Effector memory CD8-positive, alpha-beta T cell (primary cell): ENCODE results near the gene ALDH16A1.

ENCODE experiments used
- ATAC-seq: fragments of 150-1000 bp; cut with Tn5 transposase; replicated peaks from 2 replicates; pipeline ENCODE4 v1.10.0; 2021; ENCODE audit warnings: mild to moderate bottlenecking, moderate library complexity
- DNase-seq, 3 experiments: peaks; one replicate each; pipeline ENCODE4 v3.0.0; 2021
- H3K27ac Mint-ChIP-seq, 2 donors: one replicate each; pipeline ENCODE4 v1.8.0; 2022; ENCODE audit warnings: mild to moderate bottlenecking in 2 of 2, mixed read lengths in 2 of 2, moderate library complexity in 2 of 2
- H3K27me3 Mint-ChIP-seq, 2 donors: one replicate each; pipeline ENCODE4 v1.8.0; 2022; ENCODE audit warnings: mixed read lengths in 2 of 2
- H3K36me3 Mint-ChIP-seq: one replicate; pipeline ENCODE4 v1.8.0; 2022; ENCODE audit warnings: mild to moderate bottlenecking, moderate library complexity, mixed read lengths; ENCODE audit not compliant: insufficient read depth
- H3K4me1 Mint-ChIP-seq, 2 donors: one replicate each; pipeline ENCODE4 v1.8.0; 2022; ENCODE audit warnings: low read depth in 2 of 2, mixed read lengths in 2 of 2
- H3K4me3 Mint-ChIP-seq, 2 donors: one replicate each; pipeline ENCODE4 v1.8.0; 2022; ENCODE audit warnings: mild to moderate bottlenecking in 2 of 2, mixed read lengths in 2 of 2, moderate library complexity in 2 of 2
- H3K9me3 Mint-ChIP-seq, 2 donors: one replicate each; pipeline ENCODE4 v1.8.0; 2022; ENCODE audit warnings: mixed read lengths in 2 of 2
- total RNA-seq, 9 experiments: gene quantifications; one replicate each; lab custom pipeline; 2026; lab: John Stamatoyannopoulos, UW

Gene ALDH16A1
- total RNA-seq, result 32.6 to 62.7 (median 36.0) reads per million in 9 experiments

- H3K4me1 Mint-ChIP-seq, result peaks cover 49 to 54% of the 10 kb centered on the region in 2 donors
- ATAC-seq (peak; percentile 81), DNase-seq (peak; percentile 94 to 96 (median 96))
- peak within 1 kb of the TSS; percentile 98 for H3K27ac Mint-ChIP-seq
- peaks cover 0 to 2% of the 10 kb centered on the region in 2 donors for H3K9me3 Mint-ChIP-seq
- H3K36me3 Mint-ChIP-seq, result peaks cover 49% of the 10 kb centered on the region
- no peaks in the 10 kb centered on the region for H3K27me3 Mint-ChIP-seq
- peak within 1 kb of the TSS; percentile 99 to 100 for H3K4me3 Mint-ChIP-seq
These were observed at the start of gene ALDH16A1 for GRCh38 chr19:49453013-49453756. Gene ALDH16A1 (plus strand): TSS chr19:49453225. CDS start chr19:49453332, 107 bp downstream.

- peaks cover 2% of the 10 kb centered on the region for H3K36me3 Mint-ChIP-seq
- H3K27me3 Mint-ChIP-seq, result peaks cover 0 to 9% of the 10 kb centered on the region in 2 donors
- peaks cover 4 to 10% of the 10 kb centered on the region in 2 donors for H3K4me1 Mint-ChIP-seq
- no peak overlapping the region for H3K4me3 Mint-ChIP-seq
- H3K9me3 Mint-ChIP-seq, result no peaks in the 10 kb centered on the region
- DNase-seq, result no peak
- no peak for ATAC-seq
- H3K27ac Mint-ChIP-seq, result no peak overlapping the region
These were observed 49.4 kb upstream of the ALDH16A1 start for GRCh38 chr19:49403404-49404187.

- Mint-ChIP-seq H3K4me3 (no peak overlapping the region), H3K36me3 (no peaks in the 10 kb centered on the region), H3K27me3 (no peaks in the 10 kb centered on the region), H3K27ac (no peak overlapping the region), H3K9me3 (no peaks in the 10 kb centered on the region), H3K4me1 (peaks cover 24 to 35% of the 10 kb centered on the region in 2 donors)
- DNase-seq (no peak), ATAC-seq (no peak)
These were observed 45.9 kb upstream of the ALDH16A1 start for GRCh38 chr19:49407079-49407478.

DNA sequence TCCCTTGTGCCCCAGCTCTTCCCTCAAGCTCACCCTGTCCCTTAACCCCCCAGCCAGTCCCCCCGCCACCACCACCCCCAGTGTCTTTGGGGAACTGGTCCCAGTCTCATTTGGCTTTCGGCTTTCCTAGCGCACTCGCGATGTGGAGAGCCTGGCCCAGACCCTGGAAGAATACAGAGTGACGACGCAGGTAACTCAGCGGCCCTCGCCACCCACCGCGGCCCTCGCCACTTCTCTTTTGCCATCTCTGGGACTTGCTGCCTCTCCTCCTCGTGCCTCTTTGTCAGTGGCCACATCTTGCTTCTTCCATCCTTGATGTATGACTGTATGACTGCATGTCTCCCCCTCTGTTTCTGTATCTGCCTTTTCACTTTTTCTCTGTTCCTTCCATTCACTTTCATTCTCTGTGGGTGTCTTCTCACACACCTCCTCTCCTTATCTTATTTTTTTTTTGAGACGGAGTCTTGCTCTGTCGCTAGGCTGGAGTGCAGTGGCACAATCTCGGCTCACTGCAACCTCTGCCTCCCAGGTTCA is 45.5 kb upstream of the ALDH16A1 start:
- H3K27me3 Mint-ChIP-seq, result no peaks in the 10 kb centered on the region
- peak overlapping the region in 1 of 2 donors; percentile 4 for H3K4me3 Mint-ChIP-seq
- H3K36me3 Mint-ChIP-seq, result no peaks in the 10 kb centered on the region
- peaks cover 24 to 37% of the 10 kb centered on the region in 2 donors for H3K4me1 Mint-ChIP-seq
- no peaks in the 10 kb centered on the region for H3K9me3 Mint-ChIP-seq
- ATAC-seq, result no peak
- no peak for DNase-seq
- H3K27ac Mint-ChIP-seq, result no peak overlapping the region

GRCh38 chr19:49408816-49409440 is 44.1 kb upstream of the ALDH16A1 start:
- H3K27me3 Mint-ChIP-seq, result no peaks in the 10 kb centered on the region
- ATAC-seq, result no peak
- no peaks in the 10 kb centered on the region for H3K9me3 Mint-ChIP-seq
- H3K4me1 Mint-ChIP-seq, result peaks cover 24 to 37% of the 10 kb centered on the region in 2 donors
- DNase-seq, result no peak
- H3K36me3 Mint-ChIP-seq, result no peaks in the 10 kb centered on the region
- peak overlapping the region; percentile 65 to 76 for H3K27ac Mint-ChIP-seq
- H3K4me3 Mint-ChIP-seq, result peak overlapping the region; percentile 48 to 73

- Mint-ChIP-seq H3K27me3 (no peaks in the 10 kb centered on the region), H3K36me3 (no peaks in the 10 kb centered on the region), H3K9me3 (no peaks in the 10 kb centered on the region), H3K4me3 (peak overlapping the region; percentile 48 to 73), H3K4me1 (peaks cover 24 to 37% of the 10 kb centered on the region in 2 donors), H3K27ac (peak overlapping the region; percentile 65 to 76)
- ATAC-seq (peak; percentile 75), DNase-seq (no peak)
These were observed 43.5 kb upstream of the ALDH16A1 start for GRCh38 chr19:49409441-49410029.

GRCh38 chr19:49411681-49412326 is 41.2 kb upstream of the ALDH16A1 start:
- peaks cover 24 to 37% of the 10 kb centered on the region in 2 donors for H3K4me1 Mint-ChIP-seq

GRCh38 chr19:49413348-49413747 is 39.7 kb upstream of the ALDH16A1 start:
- Mint-ChIP-seq H3K4me3 (no peak overlapping the region), H3K4me1 (peaks cover 22 to 30% of the 10 kb centered on the region in 2 donors), H3K9me3 (no peaks in the 10 kb centered on the region), H3K27ac (no peak overlapping the region), H3K36me3 (no peaks in the 10 kb centered on the region), H3K27me3 (peaks cover 18 to 33% of the 10 kb centered on the region in 2 donors)
- DNase-seq (no peak), ATAC-seq (no peak)

More at GRCh38 chr19:49411681-49412326, 41.2 kb upstream of the ALDH16A1 start:
- H3K4me3 Mint-ChIP-seq, result no peak overlapping the region
- ATAC-seq, result no peak
- H3K36me3 Mint-ChIP-seq, result no peaks in the 10 kb centered on the region
- peaks cover 6 to 17% of the 10 kb centered on the region in 2 donors for H3K27me3 Mint-ChIP-seq
- no peak for DNase-seq
- H3K27ac Mint-ChIP-seq, result peak overlapping the region in 1 of 2 donors; percentile 86
- H3K9me3 Mint-ChIP-seq, result no peaks in the 10 kb centered on the region

DNA sequence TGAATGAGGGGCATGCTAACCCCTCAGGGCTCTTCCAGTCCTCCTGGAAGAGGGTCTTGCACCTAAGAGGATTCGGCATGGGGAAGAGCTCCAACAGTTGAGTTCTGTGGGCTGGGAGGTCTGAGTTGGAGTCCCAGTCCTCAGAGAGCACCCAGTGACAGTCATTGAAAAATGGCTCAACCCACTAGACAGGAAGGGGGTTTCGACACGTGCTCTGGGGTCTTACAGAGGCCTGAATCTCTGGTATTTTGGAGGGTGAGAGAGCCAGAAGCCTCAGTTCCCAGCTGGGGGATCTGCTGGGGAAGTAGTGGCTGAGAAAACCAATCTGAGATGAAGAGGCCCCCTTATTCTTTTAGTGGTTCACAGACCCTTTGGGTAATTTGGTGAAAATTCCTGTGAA is 38.8 kb upstream of the ALDH16A1 start:
- no peak for DNase-seq
- Mint-ChIP-seq H3K27ac (peak overlapping the region in 1 of 2 donors; percentile 28), H3K36me3 (no peaks in the 10 kb centered on the region), H3K9me3 (no peaks in the 10 kb centered on the region), H3K4me1 (peaks cover 15 to 22% of the 10 kb centered on the region in 2 donors), H3K27me3 (peaks cover 27 to 42% of the 10 kb centered on the region in 2 donors), H3K4me3 (no peak overlapping the region)
- no peak for ATAC-seq

- DNase-seq (no peak), ATAC-seq (no peak)
- Mint-ChIP-seq H3K36me3 (peaks cover 3% of the 10 kb centered on the region), H3K27ac (no peak overlapping the region), H3K4me3 (no peak overlapping the region), H3K4me1 (peaks cover 6 to 12% of the 10 kb centered on the region in 2 donors), H3K27me3 (peaks cover 37 to 52% of the 10 kb centered on the region in 2 donors), H3K9me3 (no peaks in the 10 kb centered on the region)
These were observed 37.8 kb upstream of the ALDH16A1 start for GRCh38 chr19:49415102-49415809.

DNA sequence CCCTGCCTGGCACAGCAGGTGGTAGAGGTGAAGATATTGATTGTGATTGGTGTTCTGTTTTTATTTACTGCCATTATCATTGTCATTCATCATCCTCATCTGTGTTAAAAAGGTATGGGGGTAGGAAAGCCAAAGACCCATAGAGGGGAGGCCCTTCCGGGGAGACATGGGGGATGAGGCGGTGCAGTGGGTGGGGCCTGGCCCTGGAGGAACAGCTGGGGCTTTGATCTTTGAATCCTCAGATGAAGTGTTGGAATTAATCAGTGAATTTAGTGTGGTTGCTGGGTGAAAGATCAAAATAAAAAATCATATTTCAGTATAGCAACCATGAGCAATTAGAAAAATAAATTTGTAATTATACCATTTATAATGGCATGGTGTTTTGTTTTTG is 37.2 kb upstream of the ALDH16A1 start:
- Mint-ChIP-seq H3K36me3 (peaks cover 3% of the 10 kb centered on the region), H3K27me3 (peaks cover 42 to 57% of the 10 kb centered on the region in 2 donors), H3K9me3 (no peaks in the 10 kb centered on the region), H3K4me1 (peaks cover 6 to 9% of the 10 kb centered on the region in 2 donors), H3K4me3 (no peak overlapping the region), H3K27ac (no peak overlapping the region)
- ATAC-seq, result no peak
- no peak for DNase-seq

DNA sequence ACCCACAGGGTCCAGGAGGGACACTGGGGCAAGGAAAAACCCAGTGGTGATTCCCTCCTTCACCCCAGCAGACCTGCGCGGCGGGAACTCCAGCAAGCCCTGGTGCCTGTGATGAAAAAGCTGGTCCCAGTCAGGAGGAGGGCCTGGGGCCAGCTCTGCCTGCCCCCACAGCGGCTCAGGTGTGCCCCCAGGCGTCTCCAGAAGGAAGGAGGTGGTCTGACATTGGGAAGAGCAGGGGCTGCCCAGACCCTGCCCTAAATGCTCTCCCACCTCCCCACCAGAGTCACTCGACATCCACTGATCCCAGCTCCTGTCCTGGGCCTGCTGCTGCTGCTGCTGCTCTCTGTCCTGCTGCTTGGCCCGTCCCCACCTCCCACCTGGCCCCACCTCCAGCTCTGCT is 35.9 kb upstream of the ALDH16A1 start:
- H3K9me3 Mint-ChIP-seq, result no peaks in the 10 kb centered on the region
- H3K36me3 Mint-ChIP-seq, result peaks cover 3% of the 10 kb centered on the region
- no peak for ATAC-seq
- H3K4me1 Mint-ChIP-seq, result peaks cover 10 to 13% of the 10 kb centered on the region in 2 donors
- no peak for DNase-seq
- H3K4me3 Mint-ChIP-seq, result no peak overlapping the region
- peaks cover 55 to 70% of the 10 kb centered on the region in 2 donors for H3K27me3 Mint-ChIP-seq
- no peak overlapping the region for H3K27ac Mint-ChIP-seq
